Globus pallidus (tissue), 1 donor: ENCODE data around the gene CTXND2.

ENCODE experiments used
- DNase-seq: peaks from one replicate; pipeline ENCODE4 v3.0.0-alpha.2; 2015; ENCODE audit warnings: low spot score

Gene CTXND2

DNA sequence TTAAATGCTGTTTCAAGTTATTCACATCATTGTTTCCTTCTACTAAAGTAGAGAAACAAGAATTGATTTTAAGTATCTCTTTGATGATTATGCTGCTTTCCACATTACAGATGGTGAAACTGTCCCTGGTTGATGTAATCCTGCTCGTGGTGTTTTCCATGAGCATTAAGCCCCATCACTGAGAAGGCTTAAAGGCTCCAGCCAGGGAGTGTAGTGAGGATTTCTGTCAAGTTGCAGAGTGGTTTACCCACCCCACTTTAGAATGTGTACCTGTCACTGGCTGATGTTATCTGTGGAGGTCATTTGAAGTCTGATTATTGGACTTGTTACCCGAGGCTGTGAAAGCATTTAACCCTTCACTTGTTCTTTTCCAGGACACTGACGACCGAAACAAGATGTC is 74.8 kb downstream of the CTXND2 start:
- no peak for DNase-seq
